SU-DHL-6 (cell line): Measurements from ENCODE around the gene SSX2IP.

Experiments
- EZH2phosphoT487 ChIP-seq: fragments of 200-600 bp; sonication (generic), shearing (Covaris generic); conservative IDR thresholded peaks from 2 replicates; pipeline ENCODE4 v1.6.1; 2018; ENCODE audit warnings: mild to moderate bottlenecking, antibody characterized with exemption, low read length, moderate library complexity, mixed read lengths
- TF ChIP-seq, protein P1 (sequence below): fragments of 200-600 bp; sonication (generic); IDR thresholded peaks from one replicate; pipeline ENCODE4 v1.5.1; 2017; ENCODE audit warnings: antibody characterized with exemption, mild to moderate bottlenecking, low read length, moderate library complexity; ENCODE audit not compliant: insufficient read depth, poor library complexity, severe bottlenecking

DNA sequence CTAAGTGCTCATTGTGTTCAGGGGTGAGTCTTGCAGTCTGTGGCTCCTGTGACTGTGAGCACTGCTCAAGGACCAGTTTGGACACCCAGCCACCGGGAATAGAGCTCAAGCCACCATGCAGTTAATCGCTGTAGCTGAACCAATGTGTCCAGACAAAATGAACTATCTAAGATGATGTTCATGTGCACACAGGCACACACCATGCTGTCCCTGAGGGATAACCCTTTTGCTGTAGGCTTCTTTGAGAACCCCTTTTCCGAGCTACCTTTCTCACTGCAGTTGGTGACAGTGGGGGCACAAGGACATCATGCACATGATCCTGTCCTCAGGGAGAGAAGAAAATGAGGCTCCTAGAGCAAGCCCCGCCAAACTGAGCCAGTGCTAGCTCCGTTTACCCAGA lies 65.4 kb downstream of the SSX2IP start:
- TF ChIP-seq, protein P1, sequence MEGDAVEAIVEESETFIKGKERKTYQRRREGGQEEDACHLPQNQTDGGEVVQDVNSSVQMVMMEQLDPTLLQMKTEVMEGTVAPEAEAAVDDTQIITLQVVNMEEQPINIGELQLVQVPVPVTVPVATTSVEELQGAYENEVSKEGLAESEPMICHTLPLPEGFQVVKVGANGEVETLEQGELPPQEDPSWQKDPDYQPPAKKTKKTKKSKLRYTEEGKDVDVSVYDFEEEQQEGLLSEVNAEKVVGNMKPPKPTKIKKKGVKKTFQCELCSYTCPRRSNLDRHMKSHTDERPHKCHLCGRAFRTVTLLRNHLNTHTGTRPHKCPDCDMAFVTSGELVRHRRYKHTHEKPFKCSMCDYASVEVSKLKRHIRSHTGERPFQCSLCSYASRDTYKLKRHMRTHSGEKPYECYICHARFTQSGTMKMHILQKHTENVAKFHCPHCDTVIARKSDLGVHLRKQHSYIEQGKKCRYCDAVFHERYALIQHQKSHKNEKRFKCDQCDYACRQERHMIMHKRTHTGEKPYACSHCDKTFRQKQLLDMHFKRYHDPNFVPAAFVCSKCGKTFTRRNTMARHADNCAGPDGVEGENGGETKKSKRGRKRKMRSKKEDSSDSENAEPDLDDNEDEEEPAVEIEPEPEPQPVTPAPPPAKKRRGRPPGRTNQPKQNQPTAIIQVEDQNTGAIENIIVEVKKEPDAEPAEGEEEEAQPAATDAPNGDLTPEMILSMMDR = no peak
- no peak for TF ChIP-seq EZH2phosphoT487
